H1 (cell line): ENCODE measurements around the gene SYNPO2L. TPM values are rescaled to one million over a fixed set of nuclear protein-coding genes. Genes with fewer than 3 reads are reported as not detected.

Experiments used
- CTCF ChIA-PET: fragments of 300-600 bp; sonication (Branson Sonifier 250); formaldehyde crosslinking; loops from one replicate; lab custom pipeline; 2021; ENCODE audit not compliant: partially characterized antibody; lab: Charles Lee
- POLR2A ChIA-PET: fragments of 300-600 bp; sonication (Branson Sonifier 250); formaldehyde crosslinking; loops from one replicate; lab custom pipeline; 2021; ENCODE audit warnings: inconsistent platforms; ENCODE audit not compliant: partially characterized antibody; lab: Charles Lee
- DNase-seq, 2 experiments: peaks; one replicate each; pipeline versions ENCODE4 v3.0.0 to v3.0.0-alpha.2; 2010 to 2022; ENCODE audit warnings: low spot score in 2 of 2, low read depth in 1 of 2, mixed read lengths in 1 of 2
- FAIRE-seq: peaks from 2 replicates; lab custom pipeline; 2011; peaks lifted over from hg19 to GRCh38; lab: Jason Lieb, UNC
- H2AFZ ChIP-seq: 2 replicates; pipeline ENCODE4 v1.8.1; 2012; ENCODE audit warnings: low read length, inconsistent platforms
- H2AK5ac ChIP-seq: 2 replicates; pipeline ENCODE4 v1.6.1; 2013; ENCODE audit warnings: low read depth, low read length
- H2BK120ac ChIP-seq: replicated peaks from 2 replicates; pipeline ENCODE3; 2013; ENCODE audit warnings: low read depth, low read length, inconsistent platforms
- H2BK12ac ChIP-seq: 2 replicates; pipeline ENCODE4 v1.6.1; 2013; ENCODE audit warnings: low read depth, low read length
- H2BK15ac ChIP-seq: 2 replicates; pipeline ENCODE4 v1.6.1; 2013; ENCODE audit warnings: low read length
- H2BK20ac ChIP-seq: 2 replicates; pipeline ENCODE4 v1.6.1; 2013; ENCODE audit warnings: low read length
- H2BK5ac ChIP-seq: 2 replicates; pipeline ENCODE4 v1.6.1; 2013; ENCODE audit warnings: low read depth, low read length
- H3K14ac ChIP-seq: 2 replicates; pipeline ENCODE4 v1.6.1; 2013; ENCODE audit warnings: inconsistent platforms; ENCODE audit not compliant: insufficient read length
- H3K18ac ChIP-seq: 2 replicates; pipeline ENCODE4 v1.6.1; 2013; ENCODE audit warnings: low read length; ENCODE audit errors: extremely low read depth
- H3K23ac ChIP-seq: 2 replicates; pipeline ENCODE4 v1.6.1; 2013; ENCODE audit warnings: inconsistent platforms; ENCODE audit not compliant: insufficient read length
- H3K23me2 ChIP-seq: 2 replicates; pipeline ENCODE4 v1.6.1; 2013; ENCODE audit warnings: low read depth, low read length
- H3K27ac ChIP-seq: 2 replicates; pipeline ENCODE4 v1.6.1; 2011; ENCODE audit warnings: low read depth, low read length, inconsistent platforms
- H3K27me3 ChIP-seq, 4 experiments: replicated peaks in 1 of 4; 1 replicate in 1 of 4; 2 replicates in 3 of 4; pipeline versions ENCODE4 v1.6.1 to v1.8.1; 2011 to 2013; ENCODE audit warnings: low read length in 3 of 4, mild to moderate bottlenecking in 3 of 4, inconsistent platforms in 2 of 4, mixed read lengths in 2 of 4, moderate library complexity in 1 of 4; ENCODE audit not compliant: control insufficient read depth in 3 of 4, insufficient read depth in 3 of 4; ENCODE audit errors: extremely low read depth in 1 of 4
- H3K36me3 ChIP-seq, 4 experiments: 2 replicates each; pipeline versions ENCODE4 v1.6.1 to v1.8.1; 2011 to 2013; ENCODE audit warnings: mild to moderate bottlenecking in 4 of 4, low read length in 3 of 4, moderate library complexity in 2 of 4, control low read depth in 1 of 4, inconsistent platforms in 1 of 4; ENCODE audit not compliant: insufficient read depth in 4 of 4, control insufficient read depth in 2 of 4
- H3K4ac ChIP-seq: replicated peaks from 2 replicates; pipeline ENCODE3; 2013; ENCODE audit warnings: low read length, low read depth, mixed read lengths, inconsistent platforms; ENCODE audit not compliant: insufficient read length
- H3K4me1 ChIP-seq, 4 experiments: replicated peaks in 1 of 4; 1 replicate in 1 of 4; 2 replicates in 3 of 4; pipeline versions ENCODE4 v1.6.1 to v1.8.1; 2011 to 2013; ENCODE audit warnings: low read length in 3 of 4, inconsistent platforms in 2 of 4, mixed read lengths in 1 of 4; ENCODE audit not compliant: insufficient read depth in 4 of 4, control insufficient read depth in 3 of 4
- H3K4me2 ChIP-seq, 2 experiments: 2 replicates each; pipeline versions ENCODE4 v1.6.1 to v1.8.1; 2011 to 2013; ENCODE audit warnings: low read depth in 2 of 2, low read length in 2 of 2, control low read depth in 1 of 2, inconsistent platforms in 1 of 2, mild to moderate bottlenecking in 1 of 2; ENCODE audit not compliant: insufficient read depth in 1 of 2
- H3K4me3 ChIP-seq, 4 experiments: fragments of 200-600, 300-600 bp in 1 of 4; sonication (generic), shearing (Covaris generic), sonication (Bioruptor Twin) in 1 of 4; 2 replicates each; pipeline versions ENCODE4 v1.5.1 to v1.8.1; 2011 to 2016; ENCODE audit warnings: low read length in 4 of 4, low read depth in 3 of 4, control low read depth in 2 of 4, inconsistent platforms in 2 of 4, mild to moderate bottlenecking in 2 of 4, mixed read lengths in 1 of 4, moderate library complexity in 1 of 4; ENCODE audit not compliant: insufficient read depth in 2 of 4; ENCODE audit errors: extremely low read depth in 1 of 4
- H3K56ac ChIP-seq: replicated peaks from 2 replicates; pipeline ENCODE3; 2013; ENCODE audit warnings: low read depth, mild to moderate bottlenecking, mixed read lengths, low read length, inconsistent platforms; ENCODE audit not compliant: insufficient read length
- H3K79me1 ChIP-seq: 2 replicates; pipeline ENCODE4 v1.6.1; 2013; ENCODE audit warnings: low read depth, low read length, control low read depth
- H3K79me2 ChIP-seq, 2 experiments: 2 replicates each; pipeline versions ENCODE4 v1.6.1 to v1.8.1; 2012 to 2013; ENCODE audit warnings: low read length in 2 of 2, mild to moderate bottlenecking in 2 of 2, inconsistent platforms in 1 of 2; ENCODE audit not compliant: insufficient read depth in 2 of 2, control insufficient read depth in 1 of 2
- H3K9ac ChIP-seq, 4 experiments: replicated peaks in 1 of 4; 1 replicate in 1 of 4; 2 replicates in 3 of 4; pipeline versions ENCODE4 v1.6.1 to v1.8.1; 2011 to 2013; ENCODE audit warnings: low read depth in 3 of 4, low read length in 3 of 4, control low read depth in 2 of 4, mild to moderate bottlenecking in 2 of 4, moderate library complexity in 2 of 4, inconsistent platforms in 1 of 4; ENCODE audit errors: extremely low read depth in 1 of 4
- H3K9me3 ChIP-seq, 2 experiments: 2 replicates each; pipeline versions ENCODE4 v1.6.1 to v1.8.1; 2012 to 2013; ENCODE audit warnings: mild to moderate bottlenecking in 2 of 2, moderate library complexity in 2 of 2, control low read depth in 1 of 2, inconsistent platforms in 1 of 2, low read depth in 1 of 2, low read length in 1 of 2, mixed read lengths in 1 of 2; ENCODE audit not compliant: insufficient read depth in 2 of 2
- H4K20me1 ChIP-seq, 2 experiments: replicated peaks in 1 of 2; 2 replicates each; pipeline versions ENCODE3 to v1.8.1; 2011 to 2013; ENCODE audit warnings: inconsistent platforms in 2 of 2, low read length in 2 of 2, mild to moderate bottlenecking in 1 of 2; ENCODE audit not compliant: insufficient read depth in 2 of 2, control insufficient read depth in 1 of 2
- H4K5ac ChIP-seq: 2 replicates; pipeline ENCODE4 v1.6.1; 2013; ENCODE audit warnings: low read length, low read depth, mixed read lengths, inconsistent platforms; ENCODE audit not compliant: insufficient read length
- H4K8ac ChIP-seq: 2 replicates; pipeline ENCODE4 v1.8.0; 2013; ENCODE audit warnings: mild to moderate bottlenecking, moderate library complexity, low read length, inconsistent platforms; ENCODE audit not compliant: insufficient read depth; ENCODE audit errors: extremely low read depth
- H4K91ac ChIP-seq: replicated peaks from 2 replicates; pipeline ENCODE3; 2013; ENCODE audit warnings: low read length, mixed read lengths, inconsistent platforms; ENCODE audit not compliant: insufficient read length
- ASH2L ChIP-seq: fragments of 200-600, 300-600 bp; sonication (generic); IDR thresholded peaks from one replicate; pipeline ENCODE4 v1.7.1; 2017; ENCODE audit warnings: low read length
- CBX5 ChIP-seq: fragments of 300-800, 300-1000 bp; sonication (generic); IDR thresholded peaks from 2 replicates; pipeline ENCODE4 v1.7.1; 2016; ENCODE audit warnings: antibody characterized with exemption, low read length, low read depth
- CHD2 ChIP-seq: IDR thresholded peaks from 2 replicates; pipeline ENCODE4 v1.6.1; 2012; ENCODE audit warnings: low read length, improper control_type of control experiment
- CTBP2 ChIP-seq: IDR thresholded peaks from 2 replicates; pipeline ENCODE4 v1.7.0; 2011; ENCODE audit warnings: borderline replicate concordance, mild to moderate bottlenecking, moderate library complexity, mixed read lengths, low read length; ENCODE audit not compliant: insufficient read depth, insufficient read length
- EGR1 ChIP-seq: IDR thresholded peaks from 2 replicates; pipeline ENCODE4 v1.6.1; 2011; ENCODE audit warnings: low read depth, low read length, borderline replicate concordance
- HDAC6 ChIP-seq: IDR thresholded peaks from one replicate; pipeline ENCODE4 v1.7.1; 2012; ENCODE audit warnings: low read depth, mild to moderate bottlenecking, inconsistent platforms, low read length, moderate library complexity
- PHF8 ChIP-seq: fragments of 200-600 bp; sonication (generic); conservative IDR thresholded peaks from 2 replicates; pipeline ENCODE4 v1.7.1; 2012; ENCODE audit warnings: low read depth, mild to moderate bottlenecking, inconsistent platforms, low read length, moderate library complexity
- POLR2A ChIP-seq, 2 experiments: IDR thresholded peaks; 1 replicate in 1 of 2; 2 replicates in 1 of 2; pipeline ENCODE4 v1.6.1; 2011; ENCODE audit warnings: low read depth in 2 of 2, low read length in 2 of 2, mild to moderate bottlenecking in 2 of 2; ENCODE audit errors: control extremely low read depth in 1 of 2
- POLR2AphosphoS5 ChIP-seq: IDR thresholded peaks from 2 replicates; pipeline ENCODE4 v1.6.1; 2011; ENCODE audit warnings: low read depth, low read length
- POU5F1 ChIP-seq: IDR thresholded peaks from 2 replicates; pipeline ENCODE4 v1.6.1; 2011; ENCODE audit warnings: low read depth, mild to moderate bottlenecking, low read length, moderate library complexity
- RNF2 ChIP-seq: fragments of 200-900, 300-1000 bp; sonication (generic); IDR thresholded peaks from 2 replicates; pipeline ENCODE4 v1.7.1; 2016; ENCODE audit warnings: borderline replicate concordance, low read depth, mild to moderate bottlenecking, antibody characterized with exemption, low read length; ENCODE audit not compliant: poor library complexity, severe bottlenecking; ENCODE audit errors: missing control alignments
- SIN3A ChIP-seq, 2 experiments: IDR thresholded peaks in 1 of 2; conservative IDR thresholded peaks in 1 of 2; 2 replicates each; pipeline ENCODE4 v1.6.1; 2011 to 2012; ENCODE audit warnings: low read length in 2 of 2, improper control_type of control experiment in 1 of 2, low read depth in 1 of 2, mild to moderate bottlenecking in 1 of 2
- SP1 ChIP-seq: IDR thresholded peaks from 2 replicates; pipeline ENCODE4 v1.6.1; 2011; ENCODE audit warnings: low read depth, low read length
- TCF12 ChIP-seq: IDR thresholded peaks from 2 replicates; pipeline ENCODE4 v1.6.1; 2011; ENCODE audit warnings: low read depth, mild to moderate bottlenecking, low read length
- WGBS, 2 experiments: shearing (Covaris generic) in 1 of 2; methylation state at CpG; one replicate each; pipeline versions ENCODE4 v1.1.6 to v1.1.7; 2013 to 2015; ENCODE audit warnings: low lambda C conversion rate in 2 of 2, mixed read lengths in 2 of 2, inconsistent platforms in 1 of 2, low coverage in 1 of 2, missing lambda C conversion rate in 1 of 2; ENCODE audit not compliant: insufficient replicate concordance in 2 of 2, insufficient coverage in 1 of 2, insufficient read length in 1 of 2; ENCODE audit errors: extremely low coverage in 1 of 2, missing lambda C conversion rate in 1 of 2; 5-methylcytosine and 5-hydroxymethylcytosine counted together
- polyA plus RNA-seq, 7 experiments: library from polyadenylated mRNA; depleted of rRNA in 3 of 7; stranded (reverse) in 5 of 7; unstranded in 2 of 7; fragments of >200 nt in 5 of 7; fragments of 200-250 nt in 2 of 7; gene quantifications; 1 replicate in 5 of 7; 2 replicates in 1 of 7; 4 replicates in 1 of 7; pipeline versions ENCODE4 v1.2.1 to v1.2.3, GENCODE V29; 2011 to 2013; ENCODE audit warnings: missing spikeins in 2 of 7, mixed read lengths in 2 of 7
- total RNA-seq: library from RNA; stranded (reverse); fragmentation: NEBNext Ultra II Directional; extraction: Animal tissue kit (Norgen Biotek cat#: 25700); gene quantifications from 2 replicates; pipeline ENCODE4 v1.2.1, GENCODE V29; 2021

The SYNPO2L gene
- total and polyA plus RNA-seq, 2 of the 8 experiments (the other 6 are each of a cell fraction or from before 2014, with no cell fraction given) = 0.05 to 0.19 TPM

DNA sequence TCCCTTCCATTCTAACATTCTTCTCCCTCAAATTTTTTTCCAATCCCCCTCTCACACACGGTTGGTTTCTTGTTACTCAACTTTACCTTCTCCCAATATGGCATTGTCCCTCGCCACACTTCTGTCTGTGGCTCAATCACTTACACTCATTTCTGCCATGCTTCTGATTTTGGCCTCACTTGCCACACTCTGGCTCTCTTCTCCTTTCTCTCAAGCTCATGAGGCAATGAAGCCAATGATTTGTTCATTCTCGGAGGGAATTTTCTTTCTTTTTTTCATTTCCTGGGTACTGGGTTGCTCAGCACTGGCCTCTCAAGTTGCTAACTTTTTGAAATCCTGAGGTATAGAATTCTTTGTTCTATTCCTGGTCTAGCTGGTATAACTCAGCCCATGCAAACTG lies 10.6 kb downstream of the SYNPO2L start:
- H3K23ac ChIP-seq = no peak overlapping the region
- H3K18ac ChIP-seq = no peak overlapping the region
- 77 to 93% methylated on average over 1 to 3 of the region's 3 CpGs for WGBS, 2 experiments
- peaks cover 0 to 15% (median 9%) of the 10 kb centered on the region in 4 experiments; a peak in 6 of 7 replicates for H3K4me1 ChIP-seq
- H3K56ac ChIP-seq = no peak overlapping the region
- H3K4me3 ChIP-seq = no peak overlapping the region
- H2BK15ac ChIP-seq = no peak overlapping the region
- no peak overlapping the region for H4K5ac ChIP-seq
- no peaks in the 10 kb centered on the region for H3K79me1 ChIP-seq
- H3K9me3 ChIP-seq = no peaks in the 10 kb centered on the region
- no peak for TF ChIP-seq CBX5
- TF ChIP-seq HDAC6 = no peak
- TF ChIP-seq RNF2 = no peak
- TF ChIP-seq SP1 = no peak
- TF ChIP-seq CTBP2 = no peak
- no peak for TF ChIP-seq POLR2A (IDR thresholded peaks at IDR 0.05; ENCODE audit: control extremely low read depth in 1 of 2, low read depth in 2 of 2, low read length in 2 of 2)
- no peak for TF ChIP-seq POU5F1
- TF ChIP-seq PHF8 = no peak
- no peak for TF ChIP-seq POLR2AphosphoS5
- no peak for TF ChIP-seq SIN3A (conservative IDR thresholded peaks at IDR 0.05 in 1 of 2, IDR thresholded peaks at IDR 0.05 in 1 of 2; ENCODE audit: low read depth in 1 of 2, low read length in 2 of 2)
- TF ChIP-seq EGR1 = no peak
- no peak for TF ChIP-seq CHD2
- TF ChIP-seq ASH2L = no peak
- TF ChIP-seq TCF12 = no peak
- no peak overlapping the region for H2BK120ac ChIP-seq
- no peaks in the 10 kb centered on the region for H4K20me1 ChIP-seq
- H3K9ac ChIP-seq = no peak overlapping the region
- no peaks in the 10 kb centered on the region for H3K27me3 ChIP-seq
- H2BK12ac ChIP-seq = no peak overlapping the region
- no peak overlapping the region for H3K14ac ChIP-seq
- H2BK5ac ChIP-seq = no peak overlapping the region
- H3K23me2 ChIP-seq = peaks cover 9% of the 10 kb centered on the region; the same call in 1 of the 2 replicates
- H3K36me3 ChIP-seq = no peaks in the 10 kb centered on the region
- H3K79me2 ChIP-seq = no peaks in the 10 kb centered on the region
- H3K4ac ChIP-seq = no peak overlapping the region
- FAIRE-seq = no peak
- POLR2A ChIA-PET = interaction anchor here (0.8 to 1.5 kb wide), 2 partner anchors 20 to 21 kb away, joined by 4 to 9 read pairs; no protein-coding TSS in a partner anchor
- no peak overlapping the region for H2BK20ac ChIP-seq
- no peak overlapping the region for H2AFZ ChIP-seq
- DNase-seq = no peak
- H2AK5ac ChIP-seq = no peak overlapping the region
- no peak overlapping the region for H3K27ac ChIP-seq
- H4K91ac ChIP-seq = no peak overlapping the region
- H3K4me2 ChIP-seq = no peak overlapping the region
- H4K8ac ChIP-seq = no peak overlapping the region
- CTCF ChIA-PET = interaction anchor here (0.9 to 14.5 kb wide), 15 partner anchors 14 to 287 kb away, joined by 3 to 271 read pairs (median 5); no protein-coding TSS in a partner anchor
